ENCODE measurements around the gene PTPRN2. TPM values are rescaled to one million over a fixed set of nuclear protein-coding genes. Genes with fewer than 3 reads are reported as not detected.

PTPRN2 gene
- total and polyA plus RNA-seq, 2 of the 8 experiments (the other 6 are each of a cell fraction or from before 2014, with no cell fraction given): 2.6 to 4.5 TPM

GRCh38 chr7:157564517-157565177 is 1023.0 kb downstream of the PTPRN2 start:
- Histone ChIP-seq H3K4me2 (ENCODE audit: insufficient read depth in 1 of 2, low read depth in 2 of 2, low read length in 2 of 2) (no peak overlapping the region), H3K9me3 (ENCODE audit: insufficient read depth in 2 of 2, low read depth in 1 of 2, low read length in 1 of 2) (peaks cover 4 to 13% of the 10 kb centered on the region in 2 experiments; a peak in 2 of 4 replicates)
- DNase-seq (ENCODE audit: low read depth in 1 of 2, low spot score in 2 of 2): no peak
- no peak for TF ChIP-seq TBP (IDR thresholded peaks at IDR 0.05; ENCODE audit: low read depth, low read length)
- no peak for TF ChIP-seq CTBP2 (IDR thresholded peaks at IDR 0.05; ENCODE audit: borderline replicate concordance, insufficient read depth, insufficient read length, low read length)
- TF ChIP-seq BACH1 (IDR thresholded peaks at IDR 0.05; ENCODE audit: low read length): no peak
- TF ChIP-seq SP2 (IDR thresholded peaks at IDR 0.05; ENCODE audit: low read length): no peak
- TF ChIP-seq SIN3A (conservative IDR thresholded peaks at IDR 0.05 in 1 of 2, IDR thresholded peaks at IDR 0.05 in 1 of 2; ENCODE audit: low read depth in 1 of 2, low read length in 2 of 2): no peak
- TF ChIP-seq TEAD4 (IDR thresholded peaks at IDR 0.05; ENCODE audit: low read depth, low read length): no peak
- TF ChIP-seq SIRT6 (IDR thresholded peaks at IDR 0.05; ENCODE audit: low read length): no peak
- TF ChIP-seq KDM4A (IDR thresholded peaks at IDR 0.05; ENCODE audit: low read depth, low read length, severe bottlenecking): no peak
- TF ChIP-seq CTCF (IDR thresholded peaks at IDR 0.05; ENCODE audit: control extremely low read depth in 1 of 3, insufficient read depth in 1 of 3, low read depth in 1 of 3, low read length in 3 of 3): no peak
- TF ChIP-seq YY1 (IDR thresholded peaks at IDR 0.05; ENCODE audit: low read depth, low read length): no peak
- no peak for TF ChIP-seq NRF1 (IDR thresholded peaks at IDR 0.05; ENCODE audit: low read depth, low read length)

More at GRCh38 chr7:157564517-157565177, 1023.0 kb downstream of the PTPRN2 start:
- no peak overlapping the region for H3K14ac ChIP-seq (ENCODE audit: insufficient read length)
- no peak overlapping the region for H4K91ac ChIP-seq (replicated peaks; ENCODE audit: insufficient read length, low read length)
- no peak overlapping the region for H3K18ac ChIP-seq (ENCODE audit: extremely low read depth, low read length)
- no peak overlapping the region for H3K4me3 ChIP-seq (ENCODE audit: extremely low read depth in 1 of 4, insufficient read depth in 2 of 4, low read depth in 3 of 4, low read length in 4 of 4)
- H3K27me3 ChIP-seq (replicated peaks in 1 of 4; ENCODE audit: control insufficient read depth in 3 of 4, extremely low read depth in 1 of 4, insufficient read depth in 3 of 4, low read length in 3 of 4): peaks cover 0 to 2% (median 0%) of the 10 kb centered on the region in 4 experiments; a peak in 2 of 7 replicates
- H2BK20ac ChIP-seq (ENCODE audit: low read length): no peak overlapping the region
- no peak overlapping the region for H2BK15ac ChIP-seq (ENCODE audit: low read length)
- peaks cover 0 to 9% (median 4%) of the 10 kb centered on the region in 4 experiments; a peak in 3 of 7 replicates for H3K4me1 ChIP-seq (replicated peaks in 1 of 4; ENCODE audit: control insufficient read depth in 3 of 4, insufficient read depth in 4 of 4, low read length in 3 of 4)
- H4K8ac ChIP-seq (ENCODE audit: extremely low read depth, insufficient read depth, low read length): no peak overlapping the region
- POLR2A ChIA-PET (ENCODE audit: partially characterized antibody): no interaction called here
- no peak overlapping the region for H3K27ac ChIP-seq (ENCODE audit: low read depth, low read length)
- H3K79me1 ChIP-seq (ENCODE audit: low read depth, low read length): no peaks in the 10 kb centered on the region
- H3K23me2 ChIP-seq (ENCODE audit: low read depth, low read length): no peaks in the 10 kb centered on the region; the same call in 1 of the 2 replicates
- no peak overlapping the region for H3K4ac ChIP-seq (replicated peaks; ENCODE audit: insufficient read length, low read depth, low read length)
- no peak for FAIRE-seq
- H3K79me2 ChIP-seq (ENCODE audit: control insufficient read depth in 1 of 2, insufficient read depth in 2 of 2, low read length in 2 of 2): no peaks in the 10 kb centered on the region
- H2BK5ac ChIP-seq (ENCODE audit: low read depth, low read length): no peak overlapping the region
- H3K56ac ChIP-seq (replicated peaks; ENCODE audit: insufficient read length, low read depth, low read length): no peak overlapping the region
- peaks cover 0 to 2% of the 10 kb centered on the region in 2 experiments for H4K20me1 ChIP-seq (replicated peaks in 1 of 2; ENCODE audit: control insufficient read depth in 1 of 2, insufficient read depth in 2 of 2, low read length in 2 of 2)
- H3K36me3 ChIP-seq (ENCODE audit: control insufficient read depth in 2 of 4, insufficient read depth in 4 of 4, low read length in 3 of 4): no peaks in the 10 kb centered on the region
- no peak overlapping the region for H2AFZ ChIP-seq (ENCODE audit: low read length)
- WGBS, 2 experiments (ENCODE audit: extremely low coverage in 1 of 2, insufficient coverage in 1 of 2, insufficient read length in 1 of 2, insufficient replicate concordance in 2 of 2, low coverage in 1 of 2, low lambda C conversion rate in 2 of 2, missing lambda C conversion rate in 1 of 2): 94% methylated on average over 18 of the region's 18 CpGs; no CpG with 5 or more reads in 1 of the 2 experiments
- no peak overlapping the region for H2BK12ac ChIP-seq (ENCODE audit: low read depth, low read length)
- no peak overlapping the region for H3K9ac ChIP-seq (replicated peaks in 1 of 4; ENCODE audit: extremely low read depth in 1 of 4, low read depth in 3 of 4, low read length in 3 of 4)
- H3K23ac ChIP-seq (ENCODE audit: insufficient read length): no peak overlapping the region
- H4K5ac ChIP-seq (ENCODE audit: insufficient read length, low read depth, low read length): no peak overlapping the region
- no peak overlapping the region for H2AK5ac ChIP-seq (ENCODE audit: low read depth, low read length)
- no peak overlapping the region for H2BK120ac ChIP-seq (replicated peaks; ENCODE audit: low read depth, low read length)
- CTCF ChIA-PET (ENCODE audit: partially characterized antibody): no interaction called here

Measured in H1 (cell line).